HCT116 (cell line): ENCODE data around the gene RNF148. TPM values are rescaled to one million over a fixed set of nuclear protein-coding genes. Genes with fewer than 3 reads are reported as not detected.

ENCODE experiments used
- ATAC-seq: fragments of 200-7000 bp; cut with Tn5 transposase; 2 replicates; pipeline ENCODE4 v1.9.1; 2020; ENCODE audit warnings: mild to moderate bottlenecking, moderate library complexity
- BruUV-seq: library from RNA; stranded (reverse); fragments of 400-500 nt; replicated peaks from 2 replicates; lab custom pipeline; 2021; lab: Mats Ljungman, UMichigan
- CTCF ChIA-PET: fragments of 300-600 bp; sonication (Branson Sonifier 250); formaldehyde crosslinking; loops from one replicate; lab custom pipeline; 2021; ENCODE audit warnings: antibody characterized with exemption; lab: Charles Lee
- POLR2A ChIA-PET: fragments of 300-600, 350-600 bp; sonication (Branson Sonifier 250); formaldehyde crosslinking; loops from one replicate; lab custom pipeline; 2021; ENCODE audit warnings: antibody characterized with exemption; lab: Charles Lee
- RAD21 ChIA-PET, 2 experiments: fragments of 300-600 bp; sonication (Branson Sonifier 250); formaldehyde crosslinking; loops; one replicate each; lab custom pipeline; 2023; ENCODE audit warnings: low total read pairs in 2 of 2; ENCODE audit not compliant: uncharacterized antibody in 2 of 2, unreplicated experiment in 2 of 2, low non-redundant PET in 1 of 2; lab: Charles Lee
- DNase-seq: peaks from one replicate; pipeline ENCODE4 v3.0.0-alpha.2; 2010; ENCODE audit warnings: low read depth, low spot score
- H2AFZ ChIP-seq: fragments of 200-600 bp; shearing (Covaris generic), sonication (generic); 2 replicates; pipeline ENCODE4 v1.6.1; 2017; ENCODE audit warnings: low read depth, mixed run types, mixed read lengths, antibody characterized with exemption, low read length; ENCODE audit not compliant: poor library complexity, severe bottlenecking
- H3K27ac ChIP-seq: 2 replicates; pipeline ENCODE4 v1.5.1; 2012; ENCODE audit warnings: low read depth, low read length
- H3K27me3 ChIP-seq: fragments of 200-600 bp; sonication (generic); 2 replicates; pipeline ENCODE4 v1.6.1; 2016; ENCODE audit warnings: mixed run types, low read length, mixed read lengths; ENCODE audit not compliant: insufficient read depth
- H3K36me3 ChIP-seq, 2 experiments: fragments of 200-500 bp in 1 of 2; fragments of 200-600 bp in 1 of 2; sonication (Bioruptor generic) in 1 of 2; sonication (generic) in 1 of 2; 2 replicates each; pipeline versions ENCODE4 v1.5.1 to v1.6.1; 2014 to 2016; ENCODE audit warnings: low read length in 2 of 2, inconsistent platforms in 1 of 2, mixed read lengths in 1 of 2, mixed run types in 1 of 2; ENCODE audit not compliant: insufficient read depth in 2 of 2, control insufficient read depth in 1 of 2
- H3K4me1 ChIP-seq, 2 experiments: fragments of 200-600 bp in 1 of 2; sonication (generic) in 1 of 2; 2 replicates each; pipeline versions ENCODE4 v1.5.1 to v1.6.1; 2012 to 2017; ENCODE audit warnings: low read length in 2 of 2, inconsistent platforms in 1 of 2, mild to moderate bottlenecking in 1 of 2, mixed read lengths in 1 of 2, mixed run types in 1 of 2, moderate library complexity in 1 of 2; ENCODE audit not compliant: insufficient read depth in 2 of 2, control insufficient read depth in 1 of 2
- H3K4me2 ChIP-seq: fragments of 200-600 bp; sonication (generic); 2 replicates; pipeline ENCODE4 v1.6.1; 2017; ENCODE audit warnings: mixed run types, low read length, mixed read lengths
- H3K4me3 ChIP-seq, 2 experiments: fragments of 200-600 bp in 1 of 2; sonication (generic) in 1 of 2; replicated peaks in 1 of 2; 2 replicates each; pipeline ENCODE4 v1.5.1; 2011 to 2016; ENCODE audit warnings: low read length in 2 of 2, control low read depth in 1 of 2, low read depth in 1 of 2, mild to moderate bottlenecking in 1 of 2, mixed read lengths in 1 of 2, mixed run types in 1 of 2
- H3K79me2 ChIP-seq: fragments of 200-600 bp; sonication (generic); 2 replicates; pipeline ENCODE4 v1.6.1; 2017; ENCODE audit warnings: mild to moderate bottlenecking, mixed run types, low read length, moderate library complexity, mixed read lengths; ENCODE audit not compliant: insufficient read depth
- H3K9ac ChIP-seq: fragments of 200-600 bp; sonication (generic); 2 replicates; pipeline ENCODE4 v1.6.1; 2016; ENCODE audit warnings: low read length, mixed read lengths
- H3K9me2 ChIP-seq: fragments of 200-600 bp; sonication (generic), shearing (Covaris generic); 2 replicates; pipeline ENCODE4 v1.6.1; 2017; ENCODE audit warnings: mixed run types, mild to moderate bottlenecking, moderate library complexity; ENCODE audit not compliant: insufficient read depth
- H3K9me3 ChIP-seq, 2 experiments: fragments of 200-500 bp in 1 of 2; fragments of 200-600 bp in 1 of 2; sonication (Bioruptor generic) in 1 of 2; sonication (generic) in 1 of 2; 2 replicates each; pipeline ENCODE4 v1.6.1; 2014 to 2017; ENCODE audit warnings: low read length in 2 of 2, mixed read lengths in 2 of 2, inconsistent platforms in 1 of 2, low read depth in 1 of 2, mild to moderate bottlenecking in 1 of 2, mixed run types in 1 of 2, moderate library complexity in 1 of 2; ENCODE audit not compliant: control insufficient read depth in 1 of 2, insufficient read depth in 1 of 2
- H4K20me1 ChIP-seq: fragments of 200-600 bp; sonication (generic), shearing (Covaris generic); 2 replicates; pipeline ENCODE4 v1.6.1; 2017; ENCODE audit warnings: mixed run types, mild to moderate bottlenecking, moderate library complexity; ENCODE audit not compliant: insufficient read depth
- EGR1 ChIP-seq: IDR thresholded peaks from 2 replicates; pipeline ENCODE4 v1.6.1; 2012; ENCODE audit warnings: low read depth
- ELF1 ChIP-seq: IDR thresholded peaks from 2 replicates; pipeline ENCODE4 v1.6.1; 2012; ENCODE audit warnings: low read depth, borderline replicate concordance
- EZH2 ChIP-seq: fragments of 200-600 bp; sonication (generic); IDR thresholded peaks from 2 replicates; pipeline ENCODE4 v1.6.1; 2017; ENCODE audit warnings: antibody characterized with exemption, mixed run types
- FOSL1 ChIP-seq: IDR thresholded peaks from 2 replicates; pipeline ENCODE4 v1.6.1; 2012; ENCODE audit warnings: low read depth
- JUND ChIP-seq: IDR thresholded peaks from 2 replicates; pipeline ENCODE4 v1.6.1; 2012
- POLR2A ChIP-seq: IDR thresholded peaks from 2 replicates; pipeline ENCODE4 v1.7.0; 2011; ENCODE audit warnings: borderline replicate concordance; ENCODE audit not compliant: insufficient read depth, insufficient read length; ENCODE audit errors: extremely low read depth
- RAD21 ChIP-seq: IDR thresholded peaks from 2 replicates; pipeline ENCODE4 v1.6.1; 2012; ENCODE audit warnings: low read depth, mild to moderate bottlenecking
- SP1 ChIP-seq: IDR thresholded peaks from 2 replicates; pipeline ENCODE4 v1.6.1; 2012; ENCODE audit warnings: low read depth
- SRF ChIP-seq: IDR thresholded peaks from 2 replicates; pipeline ENCODE4 v1.6.1; 2012; ENCODE audit warnings: low read depth
- YY1 ChIP-seq: IDR thresholded peaks from 2 replicates; pipeline ENCODE4 v1.6.1; 2011; ENCODE audit warnings: low read length, low read depth, moderate library complexity, mild to moderate bottlenecking; ENCODE audit not compliant: insufficient replicate concordance; ENCODE audit errors: extremely low read depth
- intact Hi-C: fragments of 100-400 bp; cut with micrococcal nuclease; formaldehyde crosslinking; loops from 2 replicates; pipeline ENCODE4 v1.10.0; 2022
- total RNA-seq: library from RNA; stranded (reverse); gene quantifications from one replicate; pipeline ENCODE4 v1.2.1, GENCODE V29; 2021; ENCODE audit not compliant: unreplicated experiment
- TF ChIP-seq, protein P1 (sequence below): IDR thresholded peaks from 2 replicates; pipeline ENCODE4 v1.6.1; 2012; ENCODE audit warnings: low read depth
- TF ChIP-seq, protein P2 (sequence below): IDR thresholded peaks from 2 replicates; pipeline ENCODE4 v1.6.1; 2012
- TF ChIP-seq, protein P3 (sequence below): IDR thresholded peaks from 2 replicates; pipeline ENCODE4 v1.6.1; 2012

Gene RNF148
- total RNA-seq, 1 experiment from 2014 or later = 0.22 TPM

DNA sequence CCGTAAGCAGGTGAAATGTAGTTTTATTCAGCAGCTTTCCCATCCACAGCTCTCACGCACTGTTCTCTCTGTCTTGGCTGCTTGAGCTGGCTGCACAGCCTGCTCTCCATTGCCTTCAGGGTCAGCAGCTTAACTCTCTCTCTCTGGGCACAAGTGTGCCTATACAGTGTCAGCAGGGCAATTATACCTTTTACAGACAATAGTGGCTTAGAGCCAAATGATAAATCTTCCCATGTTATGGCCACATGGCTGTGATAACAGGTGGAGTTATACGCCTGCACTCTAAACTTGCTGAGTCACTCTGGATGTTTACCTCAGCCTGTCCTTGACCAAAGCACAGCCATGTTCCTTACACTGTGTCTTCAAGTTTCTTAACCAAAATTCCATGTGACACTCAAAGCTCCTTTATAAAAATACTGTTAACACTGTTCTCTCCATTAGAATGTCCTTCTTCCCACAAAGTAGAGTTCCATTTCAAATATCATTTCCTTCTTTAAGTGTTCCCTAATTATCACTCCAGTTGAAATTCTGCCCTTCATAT lies 9.9 kb downstream of the RNF148 start:
- RAD21 ChIA-PET = no interaction called here
- CTCF ChIA-PET = no interaction called here
- Histone ChIP-seq H3K4me2 (no peak overlapping the region), H3K27ac (no peak overlapping the region), H3K4me3 (no peak overlapping the region), H3K9ac (no peak overlapping the region), H3K4me1 (no peaks in the 10 kb centered on the region; a peak in 1 of 4 replicates), H2AFZ (no peak overlapping the region), H3K9me3 (peaks cover 0 to 2% of the 10 kb centered on the region in 2 experiments; a peak in 1 of 4 replicates), H3K27me3 (no peaks in the 10 kb centered on the region), H3K79me2 (no peaks in the 10 kb centered on the region), H4K20me1 (no peaks in the 10 kb centered on the region), H3K36me3 (no peaks in the 10 kb centered on the region)
- no peak for DNase-seq
- no TSS peak for BruUV-seq
- POLR2A ChIA-PET = no interaction called here
- ATAC-seq = no peak
- intact Hi-C loops = no loop called here
- TF ChIP-seq EGR1 (no peak), EZH2 (no peak)
- TF ChIP-seq, all 23 proteins: peak for 0
- no peaks in the 10 kb centered on the region for H3K9me2 ChIP-seq

DNA sequence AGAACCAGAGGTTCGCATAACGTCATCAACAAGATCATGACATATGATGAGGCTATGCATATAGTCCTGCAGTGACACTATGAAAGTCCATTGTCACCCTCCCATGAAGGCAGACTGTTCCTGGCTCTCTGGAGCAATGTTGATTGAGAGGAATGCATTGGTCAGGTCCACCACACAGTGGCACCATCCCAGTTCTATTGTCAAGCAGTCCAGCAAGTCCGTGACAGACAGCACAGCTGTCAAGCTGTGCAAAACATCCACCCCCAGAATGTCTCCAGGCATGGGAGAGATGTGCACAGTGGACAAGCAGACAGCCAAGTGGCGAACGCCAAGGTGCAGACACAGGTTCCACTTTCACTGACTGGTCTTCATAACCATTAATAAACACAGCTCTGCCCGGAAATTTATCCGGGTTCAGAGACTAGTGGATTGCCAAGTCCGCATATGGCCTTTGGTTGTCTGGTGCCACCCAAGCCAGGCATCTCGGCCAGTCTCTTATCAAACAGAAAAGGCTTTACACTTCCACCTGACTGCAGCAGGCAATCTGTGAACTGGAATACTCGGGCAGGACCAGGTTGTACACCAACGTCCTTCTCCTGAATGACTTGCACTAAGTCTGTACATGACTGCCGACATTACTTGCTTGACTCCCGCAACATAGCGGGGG lies 11.0 kb downstream of the RNF148 start:
- DNase-seq = no peak
- Histone ChIP-seq H3K4me3 (no peak overlapping the region), H3K27ac (no peak overlapping the region), H3K27me3 (no peaks in the 10 kb centered on the region)
- ChIA-PET RAD21 (no interaction called here), POLR2A (no interaction called here)
- intact Hi-C loops = no loop called here
- BruUV-seq = no TSS peak
- TF ChIP-seq, protein P1, sequence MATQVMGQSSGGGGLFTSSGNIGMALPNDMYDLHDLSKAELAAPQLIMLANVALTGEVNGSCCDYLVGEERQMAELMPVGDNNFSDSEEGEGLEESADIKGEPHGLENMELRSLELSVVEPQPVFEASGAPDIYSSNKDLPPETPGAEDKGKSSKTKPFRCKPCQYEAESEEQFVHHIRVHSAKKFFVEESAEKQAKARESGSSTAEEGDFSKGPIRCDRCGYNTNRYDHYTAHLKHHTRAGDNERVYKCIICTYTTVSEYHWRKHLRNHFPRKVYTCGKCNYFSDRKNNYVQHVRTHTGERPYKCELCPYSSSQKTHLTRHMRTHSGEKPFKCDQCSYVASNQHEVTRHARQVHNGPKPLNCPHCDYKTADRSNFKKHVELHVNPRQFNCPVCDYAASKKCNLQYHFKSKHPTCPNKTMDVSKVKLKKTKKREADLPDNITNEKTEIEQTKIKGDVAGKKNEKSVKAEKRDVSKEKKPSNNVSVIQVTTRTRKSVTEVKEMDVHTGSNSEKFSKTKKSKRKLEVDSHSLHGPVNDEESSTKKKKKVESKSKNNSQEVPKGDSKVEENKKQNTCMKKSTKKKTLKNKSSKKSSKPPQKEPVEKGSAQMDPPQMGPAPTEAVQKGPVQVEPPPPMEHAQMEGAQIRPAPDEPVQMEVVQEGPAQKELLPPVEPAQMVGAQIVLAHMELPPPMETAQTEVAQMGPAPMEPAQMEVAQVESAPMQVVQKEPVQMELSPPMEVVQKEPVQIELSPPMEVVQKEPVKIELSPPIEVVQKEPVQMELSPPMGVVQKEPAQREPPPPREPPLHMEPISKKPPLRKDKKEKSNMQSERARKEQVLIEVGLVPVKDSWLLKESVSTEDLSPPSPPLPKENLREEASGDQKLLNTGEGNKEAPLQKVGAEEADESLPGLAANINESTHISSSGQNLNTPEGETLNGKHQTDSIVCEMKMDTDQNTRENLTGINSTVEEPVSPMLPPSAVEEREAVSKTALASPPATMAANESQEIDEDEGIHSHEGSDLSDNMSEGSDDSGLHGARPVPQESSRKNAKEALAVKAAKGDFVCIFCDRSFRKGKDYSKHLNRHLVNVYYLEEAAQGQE = no peak
- TF ChIP-seq SP1 = no peak
- TF ChIP-seq, protein P2, sequence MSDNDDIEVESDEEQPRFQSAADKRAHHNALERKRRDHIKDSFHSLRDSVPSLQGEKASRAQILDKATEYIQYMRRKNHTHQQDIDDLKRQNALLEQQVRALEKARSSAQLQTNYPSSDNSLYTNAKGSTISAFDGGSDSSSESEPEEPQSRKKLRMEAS = no peak
- TF ChIP-seq EZH2 = no peak
- TF ChIP-seq YY1 = no peak
- TF ChIP-seq, protein P3, sequence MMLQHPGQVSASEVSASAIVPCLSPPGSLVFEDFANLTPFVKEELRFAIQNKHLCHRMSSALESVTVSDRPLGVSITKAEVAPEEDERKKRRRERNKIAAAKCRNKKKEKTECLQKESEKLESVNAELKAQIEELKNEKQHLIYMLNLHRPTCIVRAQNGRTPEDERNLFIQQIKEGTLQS = no peak
- TF ChIP-seq POLR2A = no peak
- TF ChIP-seq FOSL1 = no peak
- no peak for TF ChIP-seq EGR1
- no peak for TF ChIP-seq SRF
- no peak for TF ChIP-seq JUND
- no peak for TF ChIP-seq RAD21
- no peak for TF ChIP-seq ELF1
- TF ChIP-seq, all 23 proteins: peak for 0
- Histone ChIP-seq H3K4me2 (no peak overlapping the region), H3K9me2 (no peaks in the 10 kb centered on the region), H2AFZ (no peak overlapping the region), H3K4me1 (no peaks in the 10 kb centered on the region; a peak in 1 of 4 replicates), H3K79me2 (no peaks in the 10 kb centered on the region), H3K36me3 (no peaks in the 10 kb centered on the region), H3K9ac (no peak overlapping the region), H4K20me1 (no peaks in the 10 kb centered on the region), H3K9me3 (peaks cover 0 to 2% of the 10 kb centered on the region in 2 experiments; a peak in 1 of 4 replicates)
- CTCF ChIA-PET = no interaction called here
- ATAC-seq = no peak
